Thyroid gland (tissue), 4 donors: ENCODE measurements around the gene MAB21L1. TPM values are rescaled to one million over a fixed set of nuclear protein-coding genes. Genes with fewer than 3 reads are reported as not detected.
A peak's percentile ranks its signal among the peaks of the same experiment; 100 is the strongest.

Experiments used
- DNase-seq, 2 donors: peaks; one replicate each; pipeline ENCODE4 v3.0.0-alpha.2; 2019
- H3K27ac ChIP-seq, 3 donors: fragments of 200-600 bp; sonication (generic); 1 replicate in 2 of 3; 2 replicates in 1 of 3; pipeline ENCODE4 v1.5.1; 2016 to 2019; ENCODE audit warnings: mild to moderate bottlenecking in 1 of 3, moderate library complexity in 1 of 3
- H3K27me3 ChIP-seq: fragments of 200-600 bp; sonication (generic); one replicate; pipeline ENCODE4 v1.5.1; 2019
- H3K36me3 ChIP-seq, 2 donors: fragments of 200-600 bp; sonication (generic); one replicate each; pipeline ENCODE4 v1.5.1; 2016 to 2019
- H3K4me1 ChIP-seq, 2 donors: fragments of 200-600 bp; sonication (generic); one replicate each; pipeline ENCODE4 v1.5.1; 2017 to 2019
- H3K4me3 ChIP-seq, 3 donors: fragments of 200-600 bp; sonication (generic); replicated peaks in 1 of 3; 1 replicate in 2 of 3; 2 replicates in 1 of 3; pipeline ENCODE4 v1.5.1; 2016; ENCODE audit warnings: mild to moderate bottlenecking in 1 of 3
- H3K9me3 ChIP-seq: fragments of 200-600 bp; sonication (generic); one replicate; pipeline ENCODE4 v1.5.1; 2017
- POLR2A ChIP-seq, 2 donors: fragments of 450-650 bp; IDR thresholded peaks; one replicate each; pipeline ENCODE4 v1.6.1; 2017; ENCODE audit warnings: antibody characterized with exemption in 2 of 2, mild to moderate bottlenecking in 2 of 2, moderate library complexity in 1 of 2
- WGBS, 2 donors: methylation state at CpG; one replicate each; pipeline ENCODE4 v1.1.5; 2017; 5-methylcytosine and 5-hydroxymethylcytosine counted together
- intact Hi-C: fragments of 100-400 bp; cut with DNase I; formaldehyde crosslinking; loops from one replicate; pipeline ENCODE4 v1.15.1; 2023
- total RNA-seq, 4 donors: library from RNA; depleted of rRNA; stranded (reverse); fragments of >200 nt; gene quantifications; one replicate each; pipeline ENCODE4 v1.2.3, GENCODE V29; 2016
- TF ChIP-seq, protein P1 (sequence below), 6 experiments: fragments of 200-600 bp in 3 of 6; fragments of 450-650 bp in 3 of 6; sonication (generic) in 3 of 6; IDR thresholded peaks; one replicate each; pipeline ENCODE4 v1.5.1; 2016 to 2019; ENCODE audit warnings: antibody characterized with exemption in 6 of 6, mild to moderate bottlenecking in 2 of 6, inconsistent platforms in 1 of 6, moderate library complexity in 1 of 6

The MAB21L1 gene
- total RNA-seq: 1 to 10 TPM; 2.2 to 2.9 (median 2.5) TPM

DNA sequence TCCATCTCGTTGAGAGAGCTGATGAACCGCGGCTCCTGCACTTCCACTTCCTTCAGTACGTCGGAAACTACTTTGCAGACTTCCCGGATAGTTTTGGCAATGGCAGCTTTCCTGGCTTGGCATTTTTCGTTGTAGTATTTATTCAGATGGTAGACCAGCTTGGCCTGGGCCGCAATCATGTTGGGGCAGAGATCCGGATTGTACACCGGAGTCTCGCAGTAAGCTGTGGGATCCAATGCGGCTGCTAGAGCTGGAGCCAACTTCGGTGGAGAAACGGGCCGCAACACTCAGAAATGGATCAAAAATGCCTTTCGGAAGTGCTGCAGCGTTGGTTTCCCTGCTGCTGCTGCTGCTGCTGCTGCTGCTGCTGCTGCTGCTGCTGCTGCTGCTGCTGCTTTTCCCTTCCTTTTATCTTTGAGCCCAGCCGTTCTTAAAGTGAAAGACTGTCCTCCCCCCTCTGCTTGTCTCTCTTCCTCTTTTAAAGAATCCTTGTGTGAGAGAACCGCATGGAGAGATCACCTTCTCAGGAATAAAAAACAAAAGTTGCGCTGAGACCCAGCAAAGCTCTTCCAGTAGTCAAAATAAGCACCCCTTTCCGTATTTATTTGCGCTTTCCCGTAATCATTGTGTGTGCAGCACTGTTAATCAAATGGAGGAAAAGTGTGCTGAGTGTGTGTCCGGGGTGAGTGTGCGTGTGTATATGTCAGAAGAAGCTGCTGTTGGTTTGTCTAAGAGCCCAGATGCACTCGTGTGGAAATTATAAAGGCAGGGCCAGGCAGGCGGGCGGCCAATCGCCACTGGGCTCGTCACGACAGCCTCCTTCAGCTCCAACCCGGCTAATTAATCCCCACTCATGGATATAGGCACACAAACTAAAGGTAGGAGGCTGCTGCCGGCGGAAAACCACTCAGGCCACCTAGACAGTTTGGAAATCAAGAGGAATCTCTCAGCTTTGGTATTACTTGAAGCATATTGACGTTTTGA is at the start of gene MAB21L1:
Gene MAB21L1, minus strand, starts transcription at position 730 of the 984 bp plus-strand sequence. Its CDS starts 551 bp downstream, at position 179.
- peak in 1 of 2 donors; percentile 6 for DNase-seq
- WGBS, 2 donors: 60 to 66% methylated on average over 28 to 35 of the region's 35 CpGs
- H3K9me3 ChIP-seq: no peaks in the 10 kb centered on the region
- no peaks in the 10 kb centered on the region for H3K27me3 ChIP-seq
- H3K27ac ChIP-seq: peak within 1 kb of the TSS; percentile 40 to 55 (median 54)
- intact Hi-C loops: no loop called here
- no peaks in the 10 kb centered on the region for H3K36me3 ChIP-seq
- peak within 1 kb of the TSS in 2 of 3 donors; percentile 15 to 22 for H3K4me3 ChIP-seq
- TF ChIP-seq, protein P1, sequence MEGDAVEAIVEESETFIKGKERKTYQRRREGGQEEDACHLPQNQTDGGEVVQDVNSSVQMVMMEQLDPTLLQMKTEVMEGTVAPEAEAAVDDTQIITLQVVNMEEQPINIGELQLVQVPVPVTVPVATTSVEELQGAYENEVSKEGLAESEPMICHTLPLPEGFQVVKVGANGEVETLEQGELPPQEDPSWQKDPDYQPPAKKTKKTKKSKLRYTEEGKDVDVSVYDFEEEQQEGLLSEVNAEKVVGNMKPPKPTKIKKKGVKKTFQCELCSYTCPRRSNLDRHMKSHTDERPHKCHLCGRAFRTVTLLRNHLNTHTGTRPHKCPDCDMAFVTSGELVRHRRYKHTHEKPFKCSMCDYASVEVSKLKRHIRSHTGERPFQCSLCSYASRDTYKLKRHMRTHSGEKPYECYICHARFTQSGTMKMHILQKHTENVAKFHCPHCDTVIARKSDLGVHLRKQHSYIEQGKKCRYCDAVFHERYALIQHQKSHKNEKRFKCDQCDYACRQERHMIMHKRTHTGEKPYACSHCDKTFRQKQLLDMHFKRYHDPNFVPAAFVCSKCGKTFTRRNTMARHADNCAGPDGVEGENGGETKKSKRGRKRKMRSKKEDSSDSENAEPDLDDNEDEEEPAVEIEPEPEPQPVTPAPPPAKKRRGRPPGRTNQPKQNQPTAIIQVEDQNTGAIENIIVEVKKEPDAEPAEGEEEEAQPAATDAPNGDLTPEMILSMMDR (IDR thresholded peaks at IDR 0.05): no peak
- TF ChIP-seq POLR2A (IDR thresholded peaks at IDR 0.05): peak in 1 of 2 donors; percentile 23
- H3K4me1 ChIP-seq: no peaks in the 10 kb centered on the region

DNA sequence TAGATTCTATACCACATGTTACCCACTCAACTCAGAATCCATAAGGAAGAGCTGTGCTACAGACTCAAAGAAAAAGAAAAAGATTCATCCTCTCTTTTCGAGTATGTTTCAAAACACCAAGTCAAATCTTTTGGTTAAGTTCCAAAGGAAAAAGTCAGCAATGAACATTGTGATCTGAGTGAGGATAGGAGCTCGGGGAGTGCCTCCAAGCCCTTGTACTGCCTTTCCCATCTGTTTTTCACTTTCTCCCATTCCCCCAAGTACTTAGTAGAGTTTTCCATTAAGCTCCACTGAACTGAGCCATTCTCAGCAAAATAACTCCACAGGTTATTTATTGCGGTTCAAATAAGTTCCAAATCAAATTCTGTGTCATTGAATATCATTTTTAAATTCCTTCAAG is 47.7 kb upstream of the MAB21L1 start:
- H3K27ac ChIP-seq: no peak overlapping the region
- H3K36me3 ChIP-seq: no peaks in the 10 kb centered on the region
- H3K4me1 ChIP-seq: no peaks in the 10 kb centered on the region
- H3K4me3 ChIP-seq: no peak overlapping the region
- H3K9me3 ChIP-seq: no peaks in the 10 kb centered on the region
- H3K27me3 ChIP-seq: no peaks in the 10 kb centered on the region
- TF ChIP-seq, protein P1 (IDR thresholded peaks at IDR 0.05): no peak
- no peak for TF ChIP-seq POLR2A (IDR thresholded peaks at IDR 0.05)
- DNase-seq: no peak
- WGBS, 2 donors: 84 to 86% methylated on average over 3 of the region's 3 CpGs
- intact Hi-C loops: no loop called here

DNA sequence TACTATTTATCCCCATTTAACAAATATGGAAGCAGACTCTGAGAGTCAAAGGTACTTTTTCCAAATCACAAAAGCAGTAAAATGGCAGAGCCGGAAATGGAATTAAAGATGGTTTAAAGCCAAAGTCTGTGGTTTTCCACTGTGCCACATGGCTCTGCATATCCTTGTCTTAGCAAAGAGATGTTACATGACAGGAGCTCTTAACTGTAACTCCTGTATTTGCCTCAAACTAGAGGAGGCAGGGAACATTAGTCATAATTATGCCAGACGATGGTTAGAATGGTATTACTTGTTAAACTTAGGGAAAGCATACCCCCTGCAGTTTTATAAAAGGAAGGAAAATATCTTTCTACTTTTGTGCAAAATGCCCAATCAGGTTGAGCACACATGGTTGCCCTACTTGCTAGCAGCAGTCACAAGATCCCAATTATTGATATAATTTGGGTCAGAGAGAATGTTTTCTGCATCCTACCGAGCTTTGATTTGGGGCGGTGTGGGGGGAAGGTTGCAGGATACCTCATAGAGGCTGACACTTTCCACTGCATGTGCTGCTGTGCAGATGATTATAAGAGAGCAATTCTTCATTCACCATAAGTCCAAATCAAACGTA is 42.0 kb upstream of the MAB21L1 start:
- Histone ChIP-seq H3K4me3 (no peak overlapping the region), H3K4me1 (no peaks in the 10 kb centered on the region), H3K36me3 (no peaks in the 10 kb centered on the region), H3K27me3 (no peaks in the 10 kb centered on the region), H3K27ac (no peak overlapping the region), H3K9me3 (no peaks in the 10 kb centered on the region)
- no peak for DNase-seq
- TF ChIP-seq, protein P1 (IDR thresholded peaks at IDR 0.05): no peak
- intact Hi-C loops: no loop called here
- 91 to 92% methylated on average over 5 of the region's 5 CpGs for WGBS, 2 donors

DNA sequence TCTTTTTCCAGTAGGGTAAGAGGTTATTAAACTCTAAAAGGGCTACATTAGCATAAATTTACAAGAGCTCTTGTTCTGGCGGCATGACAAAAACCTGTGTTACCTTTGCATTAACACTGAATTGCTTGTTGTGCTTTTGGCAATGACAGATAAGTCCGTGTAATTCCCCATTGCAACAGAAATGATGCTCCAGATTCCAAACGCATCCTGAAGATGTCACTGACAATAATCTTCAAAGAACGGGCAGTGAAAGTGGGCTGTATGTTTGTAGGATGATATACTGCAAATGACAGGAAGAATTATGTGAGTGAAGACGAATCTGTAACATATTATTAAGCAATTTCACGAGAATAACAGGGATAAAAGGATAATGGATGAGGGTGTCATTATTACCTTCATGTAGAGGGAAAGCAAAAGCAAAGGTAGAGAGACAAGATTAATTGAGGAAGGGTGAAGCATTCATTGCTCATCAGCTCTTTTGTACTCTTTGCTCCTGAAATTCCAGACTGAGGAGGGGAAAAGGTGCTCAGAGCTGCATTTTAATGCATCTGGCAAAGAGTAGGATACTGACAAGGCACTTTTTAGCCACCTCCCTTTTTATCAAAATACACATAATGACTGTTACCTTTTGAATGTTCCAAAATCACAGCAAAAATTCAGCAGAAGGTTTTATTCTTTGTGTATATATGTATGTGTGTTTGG is 38.5 kb upstream of the MAB21L1 start:
- no peak for DNase-seq
- TF ChIP-seq, protein P1 (IDR thresholded peaks at IDR 0.05): no peak
- TF ChIP-seq POLR2A (IDR thresholded peaks at IDR 0.05): no peak
- H3K36me3 ChIP-seq: no peaks in the 10 kb centered on the region
- no peaks in the 10 kb centered on the region for H3K4me1 ChIP-seq
- WGBS, 2 donors: 81 to 85% methylated on average over 6 of the region's 6 CpGs
- no peak overlapping the region for H3K27ac ChIP-seq
- intact Hi-C loops: no loop called here
- no peak overlapping the region for H3K4me3 ChIP-seq
- H3K9me3 ChIP-seq: no peaks in the 10 kb centered on the region
- H3K27me3 ChIP-seq: no peaks in the 10 kb centered on the region
